K562 (cell line): ENCODE results near the gene MRPL28. TPM values are rescaled to one million over a fixed set of nuclear protein-coding genes. Genes with fewer than 3 reads are reported as not detected.
A peak's percentile ranks its signal among the peaks of the same experiment; 100 is the strongest.

ENCODE experiments used
- ARID3A ChIP-seq: IDR thresholded peaks from 2 replicates; pipeline ENCODE4 v1.6.1; 2012; ENCODE audit warnings: low read depth, low read length, improper control_type of control experiment, borderline replicate concordance
- ATF6 ChIP-seq: sonication (generic); formaldehyde crosslinking; IDR thresholded peaks from 2 replicates; pipeline ENCODE4 v1.4.0; 2020; ENCODE audit warnings: mild to moderate bottlenecking, missing genetic modification reagents
- CBX1 ChIP-seq: sonication (generic); IDR thresholded peaks from 2 replicates; pipeline ENCODE4 v1.6.1; 2016; ENCODE audit warnings: antibody characterized with exemption, low read depth, mild to moderate bottlenecking
- HDAC3 ChIP-seq: fragments of 450-650 bp; IDR thresholded peaks from 2 replicates; pipeline ENCODE4 v1.6.1; 2018; ENCODE audit warnings: borderline replicate concordance, mild to moderate bottlenecking, moderate library complexity; ENCODE audit not compliant: partially characterized antibody
- MLLT1 ChIP-seq, 2 experiments: fragments of 450-650 bp; IDR thresholded peaks; 2 replicates each; pipeline ENCODE4 v1.6.1; 2016
- NFYB ChIP-seq: IDR thresholded peaks from 2 replicates; pipeline ENCODE4 v1.6.1; 2011; ENCODE audit warnings: mild to moderate bottlenecking, moderate library complexity; ENCODE audit not compliant: insufficient read length; ENCODE audit errors: extremely low read depth
- PBX2 ChIP-seq, 2 experiments: IDR thresholded peaks in 1 of 2; conservative IDR thresholded peaks in 1 of 2; 2 replicates each; pipeline ENCODE4 v1.6.1; 2016; ENCODE audit warnings: low read depth in 2 of 2, mild to moderate bottlenecking in 1 of 2, missing compliant biosample characterization in 1 of 2, missing genetic modification characterization in 1 of 2, moderate library complexity in 1 of 2
- RBM39 ChIP-seq: fragments of 200-400 bp; formaldehyde crosslinking; optimal IDR thresholded peaks from 2 replicates; pipeline ENCODE3; 2018; ENCODE audit warnings: low read depth, low read length
- SMC3 ChIP-seq: conservative IDR thresholded peaks from 2 replicates; pipeline ENCODE4 v1.6.1; 2011; ENCODE audit warnings: low read depth, low read length, improper control_type of control experiment; ENCODE audit not compliant: insufficient read depth
- TBP ChIP-seq: optimal IDR thresholded peaks from 2 replicates; pipeline ENCODE3; 2011; ENCODE audit warnings: low read depth, low read length, improper control_type of control experiment
- TOE1 ChIP-seq, 2 experiments: fragments of 450-650 bp in 1 of 2; sonication (generic) in 1 of 2; formaldehyde crosslinking in 1 of 2; IDR thresholded peaks; 2 replicates each; pipeline versions ENCODE4 v1.7.1 to v1.8.0; 2016 to 2022; ENCODE audit warnings: borderline replicate concordance in 2 of 2, mild to moderate bottlenecking in 2 of 2, antibody characterized with exemption in 1 of 2, inconsistent platforms in 1 of 2, low read depth in 1 of 2, missing genetic modification reagents in 1 of 2, moderate library complexity in 1 of 2
- ZBTB12 ChIP-seq: fragments of 250-450 bp; sonication (Bioruptor Pico); IDR thresholded peaks from 2 replicates; pipeline ENCODE4 v1.4.0; 2020
- ZNF140 ChIP-seq: fragments of 250-450 bp; sonication (Bioruptor Pico); IDR thresholded peaks from 2 replicates; pipeline ENCODE4 v1.8.0; 2021; ENCODE audit warnings: moderate library complexity, mild to moderate bottlenecking, inconsistent platforms
- ZNF644 ChIP-seq: fragments of 200-800 bp; sonication (Bioruptor generic); IDR thresholded peaks from 2 replicates; pipeline ENCODE4 v1.6.1; 2016; ENCODE audit warnings: low read depth, missing genetic modification characterization, missing compliant biosample characterization
- ZNF707 ChIP-seq: fragments of 250-450 bp; sonication (Bioruptor Pico); conservative IDR thresholded peaks from 2 replicates; pipeline ENCODE4 v1.8.0; 2022; ENCODE audit warnings: inconsistent platforms, mild to moderate bottlenecking, moderate library complexity
- polyA plus RNA-seq, 8 experiments: library from polyadenylated mRNA; depleted of rRNA in 4 of 8; stranded (reverse) in 5 of 8; unstranded in 3 of 8; fragments of >200 nt; fragmentation: Nextera tagmentation in 2 of 8; fragmentation: Illumina TruSeq in 1 of 8; extraction: Ambion mirVana in 2 of 8; extraction: Trizol in 1 of 8; gene quantifications; 2 replicates each; pipeline versions ENCODE4 v1.2.1 to v1.2.3, GENCODE V29; 2011 to 2014; ENCODE audit warnings: inconsistent platforms in 1 of 8, missing spikeins in 1 of 8
- total RNA-seq, 7 experiments: library from RNA; depleted of rRNA in 6 of 7; stranded (reverse); fragments of >200 nt in 6 of 7; fragmentation: Illumina TruSeq in 2 of 7; extraction: Trizol in 2 of 7; gene quantifications; 2 replicates each; pipeline versions ENCODE4 v1.2.1 to v1.2.3, GENCODE V29; 2011 to 2021; ENCODE audit warnings: low replicate concordance in 1 of 7

The MRPL28 gene
- total and polyA plus RNA-seq, 9 of the 15 experiments (the other 6 are each of a cell fraction or from before 2014, with no cell fraction given): 2.5 to 323 (median 175) TPM

- no peak for TF ChIP-seq ARID3A
- peak; percentile 52; the same call in 1 of the 2 replicates for TF ChIP-seq TOE1 (IDR thresholded peaks at IDR 0.05; ENCODE audit: borderline replicate concordance)
- no peak for TF ChIP-seq TOE1 (CRISPR knock-in tag; IDR thresholded peaks at IDR 0.05; ENCODE audit: borderline replicate concordance, low read depth)
- TF ChIP-seq MLLT1 (IDR thresholded peaks at IDR 0.05): no peak
- TF ChIP-seq RBM39: no peak
- peak; percentile 96 for TF ChIP-seq NFYB
- peak; percentile 73; the same call in 1 of the 2 replicates for TF ChIP-seq CBX1
- 0 out of 2 replicates have a peak, but pooled peaks have one; percentile 12 for TF ChIP-seq SMC3
- no peak for TF ChIP-seq ZNF140 (CRISPR knock-in tag)
- no peak for TF ChIP-seq ATF6 (CRISPR knock-in tag)
- no peak for TF ChIP-seq ZNF644 (tag)
- TF ChIP-seq PBX2 (CRISPR knock-in tag; IDR thresholded peaks at IDR 0.05; ENCODE audit: low read depth): peak; percentile 89
- TF ChIP-seq PBX2 (tag; conservative IDR thresholded peaks at IDR 0.05; ENCODE audit: low read depth): peak; percentile 97
- no peak for TF ChIP-seq HDAC3
- TF ChIP-seq ZBTB12 (CRISPR knock-in tag): no peak
- TF ChIP-seq TBP: peak; percentile 5
- no peak for TF ChIP-seq ZNF707 (CRISPR knock-in tag)
Observed at GRCh38 chr16:370443-370842, at the start of gene MRPL28 (continued).
